ENCODE measurements around the gene MRPS27. TPM values are rescaled to one million over a fixed set of nuclear protein-coding genes. Genes with fewer than 3 reads are reported as not detected.

The MRPS27 gene
- total and polyA plus RNA-seq, 2 of the 4 experiments (the other 2 are of a cell fraction) = 46.9 to 90.5 TPM

- intact Hi-C loops (cut with micrococcal nuclease) (loop anchor here (5.0 kb wide), 1 partner anchor 76 kb away; no protein-coding TSS in a partner anchor), dilution Hi-C loops (cut with HindIII; ENCODE audit: low sequenced_read_pairs, unreplicated experiment) (no loop called here), in situ Hi-C loops (cut with MboI; ENCODE audit: low sequenced_read_pairs) (no loop called here)
- Histone ChIP-seq H4K20me1 (ENCODE audit: insufficient read depth, low read length) (no peaks in the 10 kb centered on the region), H2BK5ac (ENCODE audit: low read depth, low read length, poor library complexity, severe bottlenecking) (no peak overlapping the region), H2BK15ac (ENCODE audit: low read depth, low read length) (no peak overlapping the region), H3K9me3 (ENCODE audit: control insufficient read depth, insufficient read depth, low read length) (no peaks in the 10 kb centered on the region), H3K56ac (ENCODE audit: extremely low read depth, insufficient read depth, low read length) (no peak overlapping the region), H3K4ac (ENCODE audit: low read depth, low read length) (no peak overlapping the region), H2AK5ac (ENCODE audit: low read depth, low read length) (no peak overlapping the region), H2AK9ac (replicated peaks; ENCODE audit: low read depth, low read length, poor library complexity) (no peak overlapping the region), H3K27ac (ENCODE audit: insufficient read depth, low read length) (no peak overlapping the region), H2BK20ac (ENCODE audit: low read depth, low read length) (no peak overlapping the region), H4K5ac (ENCODE audit: low read depth, low read length) (no peak overlapping the region), H3K4me3 (ENCODE audit: insufficient read depth, low read depth, low read length) (no peak overlapping the region), H3K79me1 (ENCODE audit: low read depth in 1 of 2, low read length in 2 of 2) (peaks cover under 1 to 55% of the 10 kb centered on the region in 2 experiments), H3K14ac (replicated peaks; ENCODE audit: low read depth, low read length) (no peak overlapping the region), H3K9me1 (ENCODE audit: insufficient read depth, low read length) (peaks cover 24% of the 10 kb centered on the region), H2AFZ (replicated peaks; ENCODE audit: low read length, poor library complexity) (no peak overlapping the region), H4K8ac (ENCODE audit: low read depth in 2 of 2, low read length in 2 of 2) (no peak overlapping the region), H4K91ac (ENCODE audit: insufficient read depth, low read depth, low read length) (no peak overlapping the region), H3K4me2 (ENCODE audit: low read depth, low read length) (no peak overlapping the region), H3K18ac (ENCODE audit: low read depth, low read length) (no peak overlapping the region), H3K4me1 (ENCODE audit: control insufficient read depth, insufficient read depth, low read length) (peaks cover 23% of the 10 kb centered on the region), H3K27me3 (ENCODE audit: control insufficient read depth, insufficient read depth, low read length) (no peaks in the 10 kb centered on the region), H3K9ac (ENCODE audit: low read depth, low read length) (no peak overlapping the region), H3K23ac (ENCODE audit: low read depth, low read length) (no peak overlapping the region), H3K36me3 (ENCODE audit: control insufficient read depth, insufficient read depth, low read length) (peaks cover 23% of the 10 kb centered on the region), H2BK120ac (ENCODE audit: low read depth, low read length) (no peak overlapping the region)
- no peak for DNase-seq
- WGBS, 2 experiments (ENCODE audit: extremely low coverage in 2 of 2, insufficient read length in 1 of 2) = no CpG with 5 or more reads among the region's 3 CpGs
- POLR2A ChIA-PET (ENCODE audit: unreplicated experiment) = no interaction called here
- no peak for ATAC-seq (ENCODE audit: low read depth)
- BruUV-seq (replicated peaks) = TSS peak; percentile 35
- no peak for TF ChIP-seq CHD1 (IDR thresholded peaks at IDR 0.05; ENCODE audit: low read depth, low read length)
- TF ChIP-seq USF2 (IDR thresholded peaks at IDR 0.05; ENCODE audit: low read depth, low read length) = no peak
- TF ChIP-seq MAFK (IDR thresholded peaks at IDR 0.05; ENCODE audit: low read depth, low read length) = no peak
- no peak for TF ChIP-seq ELK1 (IDR thresholded peaks at IDR 0.05; ENCODE audit: borderline replicate concordance, low read depth, low read length)
- no peak for TF ChIP-seq BHLHE40 (IDR thresholded peaks at IDR 0.05; ENCODE audit: low read depth, low read length)
- CTCF ChIA-PET = interaction anchor here (1.2 kb wide), 1 partner anchor 72 kb away, joined by 3 read pairs; no protein-coding TSS in a partner anchor
These were observed 111.6 kb downstream of the MRPS27 start for GRCh38 chr5:72208324-72208926.
